ENCODE measurements around the gene IRGQ. TPM values are rescaled to one million over a fixed set of nuclear protein-coding genes. Genes with fewer than 3 reads are reported as not detected.

The IRGQ gene
- total RNA-seq, 1 donor from 2014 or later: 26.1 TPM

DNA sequence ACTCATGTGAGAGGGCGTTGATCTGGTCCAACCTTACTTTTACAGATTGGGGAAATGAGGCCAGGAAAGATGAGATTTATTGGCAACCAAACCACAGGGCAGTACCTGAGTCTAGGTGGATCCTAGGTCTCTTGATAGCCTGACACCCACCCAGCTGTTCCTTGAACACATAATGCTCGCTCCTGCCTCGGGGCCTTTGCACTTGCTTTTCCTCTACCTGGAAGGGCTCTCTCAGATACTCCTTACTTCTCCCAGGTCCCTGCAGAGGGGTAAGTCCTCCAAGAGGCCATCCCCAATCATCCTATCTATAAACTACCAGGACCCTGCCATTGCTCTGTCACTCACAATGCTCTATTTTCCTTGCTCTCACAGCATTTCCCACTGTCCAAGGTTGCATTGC is 55.6 kb downstream of the IRGQ start:
- Histone ChIP-seq H3K27me3 (ENCODE audit: low read depth) (no peaks in the 10 kb centered on the region), H3K9me3 (replicated peaks) (peaks cover 15% of the 10 kb centered on the region), H3K4me3 (no peak overlapping the region), H3K36me3 (peaks cover 74% of the 10 kb centered on the region), H3K27ac (replicated peaks) (no peak overlapping the region), H3K4me1 (peaks cover 4% of the 10 kb centered on the region)
- no peak for DNase-seq
- TF ChIP-seq, protein P1, sequence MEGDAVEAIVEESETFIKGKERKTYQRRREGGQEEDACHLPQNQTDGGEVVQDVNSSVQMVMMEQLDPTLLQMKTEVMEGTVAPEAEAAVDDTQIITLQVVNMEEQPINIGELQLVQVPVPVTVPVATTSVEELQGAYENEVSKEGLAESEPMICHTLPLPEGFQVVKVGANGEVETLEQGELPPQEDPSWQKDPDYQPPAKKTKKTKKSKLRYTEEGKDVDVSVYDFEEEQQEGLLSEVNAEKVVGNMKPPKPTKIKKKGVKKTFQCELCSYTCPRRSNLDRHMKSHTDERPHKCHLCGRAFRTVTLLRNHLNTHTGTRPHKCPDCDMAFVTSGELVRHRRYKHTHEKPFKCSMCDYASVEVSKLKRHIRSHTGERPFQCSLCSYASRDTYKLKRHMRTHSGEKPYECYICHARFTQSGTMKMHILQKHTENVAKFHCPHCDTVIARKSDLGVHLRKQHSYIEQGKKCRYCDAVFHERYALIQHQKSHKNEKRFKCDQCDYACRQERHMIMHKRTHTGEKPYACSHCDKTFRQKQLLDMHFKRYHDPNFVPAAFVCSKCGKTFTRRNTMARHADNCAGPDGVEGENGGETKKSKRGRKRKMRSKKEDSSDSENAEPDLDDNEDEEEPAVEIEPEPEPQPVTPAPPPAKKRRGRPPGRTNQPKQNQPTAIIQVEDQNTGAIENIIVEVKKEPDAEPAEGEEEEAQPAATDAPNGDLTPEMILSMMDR (IDR thresholded peaks at IDR 0.05; ENCODE audit: borderline replicate concordance): no peak
- intact Hi-C loops (cut with micrococcal nuclease): no loop called here

DNA sequence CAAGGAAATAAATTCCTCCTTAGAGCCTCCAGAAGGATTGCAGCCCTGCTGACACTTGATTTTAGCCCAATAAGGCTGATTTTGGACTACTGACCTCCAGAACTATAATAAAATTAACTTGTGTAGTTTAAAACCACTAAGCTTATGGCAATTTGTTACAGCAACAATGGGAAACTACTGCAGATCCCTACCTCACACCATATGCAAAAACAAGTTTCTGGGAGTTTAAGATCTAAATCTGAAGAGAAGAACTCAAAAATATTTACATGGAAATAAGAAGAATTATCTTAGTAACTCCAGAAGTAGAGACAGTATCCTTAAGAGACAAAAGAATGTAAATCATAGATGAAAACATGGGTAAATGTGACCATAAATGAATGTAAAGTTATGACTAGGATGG is 57.0 kb downstream of the IRGQ start:
- H3K27me3 ChIP-seq (ENCODE audit: low read depth): no peaks in the 10 kb centered on the region
- peaks cover 15% of the 10 kb centered on the region for H3K9me3 ChIP-seq (replicated peaks)
- TF ChIP-seq, protein P1 (IDR thresholded peaks at IDR 0.05; ENCODE audit: borderline replicate concordance): no peak
- no peak overlapping the region for H3K27ac ChIP-seq (replicated peaks)
- intact Hi-C loops (cut with micrococcal nuclease): no loop called here
- peaks cover 61% of the 10 kb centered on the region for H3K36me3 ChIP-seq
- DNase-seq: no peak
- no peak overlapping the region for H3K4me3 ChIP-seq
- peaks cover 17% of the 10 kb centered on the region for H3K4me1 ChIP-seq

DNA sequence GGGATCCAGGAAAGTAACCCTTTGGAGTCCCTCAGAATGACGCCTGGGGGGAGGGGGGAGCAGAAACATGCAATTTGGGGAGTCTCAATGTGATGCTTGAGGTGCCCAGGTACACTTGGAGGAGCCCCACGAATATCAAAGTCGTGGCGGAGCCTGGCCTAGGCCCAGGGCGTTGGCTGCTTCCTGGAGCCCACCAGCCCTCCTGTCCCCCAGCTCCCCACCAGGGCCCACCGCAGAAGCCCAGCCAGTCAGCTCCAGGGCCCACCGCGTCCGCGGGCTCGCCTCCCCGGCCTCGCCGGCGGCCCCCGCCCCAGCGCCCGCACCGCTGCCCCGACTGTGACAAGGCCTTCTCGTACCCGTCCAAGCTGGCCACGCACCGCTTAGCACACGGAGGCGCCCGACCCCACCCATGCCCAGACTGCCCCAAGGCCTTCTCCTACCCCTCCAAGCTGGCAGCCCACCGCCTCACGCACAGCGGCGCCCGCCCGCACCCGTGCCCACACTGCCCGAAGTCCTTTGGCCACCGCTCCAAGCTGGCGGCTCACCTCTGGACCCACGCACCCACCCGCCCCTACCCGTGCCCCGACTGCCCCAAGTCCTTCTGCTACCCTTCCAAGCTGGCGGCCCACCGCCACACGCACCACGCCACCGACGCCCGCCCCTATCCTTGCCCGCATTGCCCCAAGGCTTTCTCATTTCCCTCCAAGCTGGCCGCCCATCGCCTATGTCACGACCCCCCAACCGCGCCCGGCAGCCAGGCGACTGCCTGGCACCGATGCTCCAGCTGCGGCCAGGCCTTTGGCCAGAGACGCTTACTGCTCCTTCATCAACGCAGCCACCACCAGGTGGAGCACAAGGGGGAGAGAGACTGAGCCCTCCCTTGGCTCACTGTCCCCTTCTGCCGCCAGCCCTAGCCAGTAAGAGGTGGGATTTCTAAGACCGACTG is 60.8 kb downstream of the IRGQ start:
- Histone ChIP-seq H3K36me3 (peaks cover 27% of the 10 kb centered on the region), H3K27ac (replicated peaks) (peak overlapping the region; percentile 96), H3K9me3 (replicated peaks) (peaks cover 15% of the 10 kb centered on the region), H3K27me3 (ENCODE audit: low read depth) (no peaks in the 10 kb centered on the region), H3K4me1 (peaks cover 32% of the 10 kb centered on the region), H3K4me3 (peak overlapping the region; percentile 77)
- TF ChIP-seq, protein P1 (IDR thresholded peaks at IDR 0.05; ENCODE audit: borderline replicate concordance): peak; percentile 72
- DNase-seq: peak; percentile 70
- intact Hi-C loops (cut with micrococcal nuclease): no loop called here

Other genes starting within 250 kb of the IRGQ start
- 0.14 TPM for gene CD177, start 242.4 kb downstream of the IRGQ start, total RNA-seq
- gene TEX101, start 181.2 kb downstream of the IRGQ start, total RNA-seq: not detected
- gene LYPD3, start 130.5 kb downstream of the IRGQ start, total RNA-seq: 0.38 TPM
- gene PHLDB3, start 91.4 kb downstream of the IRGQ start, total RNA-seq: 4.5 TPM
- gene ETHE1, start 68.9 kb downstream of the IRGQ start, total RNA-seq: 14.6 TPM
- gene ZNF575, start 62.9 kb downstream of the IRGQ start, total RNA-seq: 1.1 TPM
- gene XRCC1, start 20.6 kb downstream of the IRGQ start, total RNA-seq: 12.8 TPM
- 1.0 TPM for gene PINLYP, start 20.3 kb downstream of the IRGQ start, total RNA-seq
- 11.3 TPM for gene ZNF576, start 461 bp upstream of the IRGQ start, total RNA-seq
- 0.30 TPM for gene SRRM5, start 16.0 kb upstream of the IRGQ start, total RNA-seq
- 32.3 TPM for gene ZNF428, start 23.5 kb upstream of the IRGQ start, total RNA-seq
- 6.9 TPM for gene CADM4, start 43.7 kb upstream of the IRGQ start, total RNA-seq
- gene PLAUR, start 74.0 kb upstream of the IRGQ start, total RNA-seq: 3.5 TPM
- gene IRGC, start 119.9 kb upstream of the IRGQ start, total RNA-seq: not detected
- gene SMG9, start 158.8 kb upstream of the IRGQ start, total RNA-seq: 18.9 TPM
- 0.38 TPM for gene KCNN4, start 184.8 kb upstream of the IRGQ start, total RNA-seq
- 1.3 TPM for gene LYPD5, start 206.3 kb upstream of the IRGQ start, total RNA-seq
- gene ZNF283, start 231.2 kb upstream of the IRGQ start, total RNA-seq: 14.7 TPM